GM18909 (cell line): ENCODE measurements around the gene GNB3.
"Not testable (repeated sequence)": the region's sequence is repeated elsewhere in the genome, so short reads cannot be mapped to it uniquely, and the experiment has no call there.

Experiments
- ATAC-seq: cut with Tn5 transposase; IDR thresholded peaks from one replicate; pipeline ENCODE4 v1.9.1; 2021; ENCODE audit warnings: mild to moderate bottlenecking; ENCODE audit not compliant: unreplicated experiment, poor library complexity

Gene GNB3

GRCh38 chr12:6873094-6874014 lies 32.6 kb downstream of the GNB3 start, which contains the start of gene SPSB2:
SPSB2 (minus strand) TSS chr12:6873303; CDS start chr12:6872901, 402 bp downstream.
- ATAC-seq, result peak; percentile 82

GRCh38 chr12:6874015-6874368 lies 33.3 kb downstream of the GNB3 start:
- ATAC-seq, result not testable (repeated sequence)

GRCh38 chr12:6879824-6880223 lies 39.1 kb downstream of the GNB3 start:
- not testable (repeated sequence) for ATAC-seq

- no peak for ATAC-seq
Measured at GRCh38 chr12:6883252-6883651, 42.5 kb downstream of the GNB3 start.

- ATAC-seq, result no peak
Measured at GRCh38 chr12:6883683-6884082, 43.0 kb downstream of the GNB3 start.

GRCh38 chr12:6884539-6884938 lies 43.8 kb downstream of the GNB3 start:
- no peak for ATAC-seq

GRCh38 chr12:6886206-6886999 lies 45.7 kb downstream of the GNB3 start:
- ATAC-seq, result not testable (repeated sequence)

- no peak for ATAC-seq
Measured at GRCh38 chr12:6887460-6887859, 46.7 kb downstream of the GNB3 start.

- ATAC-seq, result no peak
Measured at GRCh38 chr12:6888360-6888759, 47.6 kb downstream of the GNB3 start.

- ATAC-seq, result not testable (repeated sequence)
Measured at GRCh38 chr12:6888794-6889193, 48.1 kb downstream of the GNB3 start.

- not testable (repeated sequence) for ATAC-seq
Measured at GRCh38 chr12:6889775-6890573, 49.2 kb downstream of the GNB3 start.

- peak; percentile 94 for ATAC-seq
Measured at GRCh38 chr12:6890789-6891645, 50.3 kb downstream of the GNB3 start.

GRCh38 chr12:6891646-6892001 lies 50.9 kb downstream of the GNB3 start:
- peak; percentile 11 for ATAC-seq

- ATAC-seq, result not testable (repeated sequence)
Measured at GRCh38 chr12:6892683-6893082, 52.0 kb downstream of the GNB3 start.

- ATAC-seq, result no peak
Measured at GRCh38 chr12:6894321-6894720, 53.6 kb downstream of the GNB3 start.
